ENCODE results near the gene VAMP5.
"Not testable (repeated sequence)": the region's sequence is repeated elsewhere in the genome, so short reads cannot be mapped to it uniquely, and the experiment has no call there.

VAMP5 gene

DNA sequence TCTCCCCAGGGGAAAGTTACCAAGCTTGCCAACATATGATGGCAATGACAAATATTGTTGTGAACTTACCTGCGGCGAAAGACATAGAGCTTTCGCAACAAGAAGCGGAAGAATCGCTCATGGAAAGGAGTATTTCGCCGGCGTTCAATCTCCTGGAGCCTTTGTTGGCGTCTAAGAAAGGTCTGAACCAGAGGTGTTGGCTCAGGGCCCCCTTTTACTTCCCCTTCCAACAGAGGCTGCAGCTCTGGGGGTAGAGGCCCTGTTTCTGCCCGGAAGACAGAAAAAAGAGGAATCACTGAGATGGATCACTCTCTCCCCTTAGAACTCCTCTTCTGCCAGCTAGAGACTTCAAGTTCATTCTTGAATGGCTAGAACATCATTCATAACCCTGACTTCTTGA, 33.7 kb upstream of the VAMP5 start:
- no peak for DNase-seq (ENCODE audit: low read depth, low spot score)

GRCh38 chr2:85551698-85552678, 32.2 kb upstream of the VAMP5 start:
- DNase-seq (ENCODE audit: low read depth, low spot score), result peak; percentile 89

DNA sequence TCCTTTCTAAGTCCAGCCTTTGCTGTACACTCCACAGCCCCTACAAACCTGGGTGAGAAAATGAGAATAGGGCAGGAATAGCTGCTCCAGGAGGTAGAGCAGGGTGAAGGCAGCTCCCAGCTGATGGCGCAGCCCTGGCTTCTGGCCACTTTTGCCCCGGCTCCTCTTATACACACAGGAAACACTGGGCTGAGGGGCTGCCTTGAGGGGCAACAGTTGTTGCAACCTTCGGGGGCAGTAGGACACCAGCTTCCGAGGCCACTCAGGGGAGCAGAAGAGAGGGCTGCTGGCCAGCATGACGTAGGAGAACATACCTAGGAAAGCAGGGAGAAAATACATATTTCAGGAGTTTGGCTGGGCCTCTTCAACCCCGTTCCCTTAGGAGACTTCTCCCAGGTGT, 31.0 kb upstream of the VAMP5 start:
- DNase-seq (ENCODE audit: low read depth, low spot score), result no peak

- no peak for DNase-seq (ENCODE audit: low read depth, low spot score)
Observed at GRCh38 chr2:85554980-85555612, 29.1 kb upstream of the VAMP5 start.

GRCh38 chr2:85557130-85557529, 27.1 kb upstream of the VAMP5 start:
- DNase-seq (ENCODE audit: low read depth, low spot score), result no peak

DNA sequence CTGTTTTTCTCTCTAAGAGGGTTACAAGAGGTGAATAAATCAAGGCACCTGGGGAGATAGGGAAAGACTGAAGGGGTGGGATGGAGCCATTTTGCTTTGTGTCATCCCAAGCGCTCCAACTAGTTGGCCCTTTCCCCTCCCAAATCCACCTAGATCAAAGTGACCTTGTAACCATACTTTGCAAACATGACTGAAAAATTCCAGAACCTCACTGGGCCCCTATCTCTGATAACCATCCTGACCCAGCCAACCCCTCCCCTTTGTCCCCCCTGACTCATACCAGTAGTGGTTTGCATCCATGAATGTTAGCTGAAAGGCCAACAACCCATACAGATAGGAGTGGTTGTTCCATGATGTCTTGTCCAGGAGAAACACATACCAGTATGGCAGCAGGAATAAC, 26.1 kb upstream of the VAMP5 start:
- no peak for DNase-seq (ENCODE audit: low read depth, low spot score)

GRCh38 chr2:85560403-85560726, 23.9 kb upstream of the VAMP5 start:
- not testable (repeated sequence) for DNase-seq (ENCODE audit: low read depth, low spot score)

- no peak for DNase-seq (ENCODE audit: low read depth, low spot score)
Observed at GRCh38 chr2:85560812-85561279, 23.4 kb upstream of the VAMP5 start.

DNA sequence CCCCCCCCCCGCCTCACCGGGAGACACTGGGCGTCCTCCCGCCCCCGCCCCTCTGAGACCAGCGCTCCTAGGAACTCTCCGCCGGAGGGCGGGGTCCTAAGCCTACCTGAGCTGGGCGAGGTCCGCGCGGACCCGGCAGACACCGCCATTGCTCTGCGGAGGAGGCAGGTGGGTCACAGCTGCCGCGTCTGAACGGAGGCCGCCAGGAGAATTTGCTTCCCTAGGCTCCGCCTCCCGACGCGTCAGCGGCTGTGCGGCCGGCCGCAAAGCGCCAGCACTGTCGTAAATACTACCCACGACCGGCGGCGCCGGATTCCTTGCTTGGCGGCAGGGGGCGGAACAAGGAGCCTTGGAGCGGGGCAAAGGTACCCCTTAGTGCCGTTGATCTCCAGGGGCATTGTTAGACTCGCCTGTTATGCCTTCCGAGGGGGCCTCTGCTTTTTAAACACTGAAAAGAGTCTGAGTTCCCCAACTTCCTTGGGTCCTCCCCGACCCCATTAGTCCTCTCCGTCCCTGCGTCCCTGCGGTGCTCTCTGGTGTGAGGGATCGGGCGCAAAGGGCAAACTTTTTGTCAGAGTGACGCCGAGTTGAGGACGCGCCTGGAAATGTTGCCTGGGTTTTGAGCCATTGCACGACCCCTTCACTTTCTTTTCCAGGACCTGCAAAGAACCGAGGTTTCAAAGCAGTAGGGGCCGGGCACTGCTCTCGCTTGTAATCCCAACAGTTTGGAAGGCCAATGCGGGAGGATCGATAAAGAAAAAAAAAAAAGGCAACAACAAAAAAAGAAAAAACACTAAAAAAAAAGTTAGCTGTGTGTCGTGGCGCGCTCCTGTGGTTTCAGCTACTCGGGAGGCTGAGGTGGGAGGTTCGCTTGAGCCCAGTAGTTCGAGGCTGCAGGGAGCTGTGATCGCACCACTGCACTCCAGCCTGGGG, 22.7 kb upstream of the VAMP5 start, which contains the start of gene GGCX:
TSS of gene GGCX (minus strand) at position 214 of the 933 bp plus-strand sequence. CDS start at position 149, 65 bp downstream.
- DNase-seq (ENCODE audit: low read depth, low spot score), result peak; percentile 97

DNA sequence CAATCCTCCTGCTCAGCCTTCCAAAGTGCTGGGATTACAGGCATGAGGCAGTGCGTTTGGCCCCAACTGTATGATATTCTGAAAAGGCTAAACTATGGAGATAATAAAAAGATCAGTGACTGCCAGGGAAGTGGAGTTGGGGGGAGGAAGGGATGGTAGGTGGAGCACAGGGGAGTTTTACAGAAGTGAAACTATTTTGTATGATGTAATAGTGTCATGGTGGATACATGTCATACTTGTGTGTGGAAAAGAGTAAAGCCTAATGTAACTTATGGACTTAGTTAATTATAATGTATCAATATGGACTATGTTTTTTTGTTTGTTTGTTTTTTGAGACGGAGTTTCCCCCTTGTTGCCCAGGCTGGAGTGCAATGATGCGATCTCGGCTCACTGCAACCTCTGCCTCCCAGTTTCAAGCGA, 20.1 kb upstream of the VAMP5 start:
- DNase-seq (ENCODE audit: low read depth, low spot score), result no peak

- DNase-seq (ENCODE audit: low read depth, low spot score), result no peak
Observed at GRCh38 chr2:85566265-85566664, 18.0 kb upstream of the VAMP5 start.

DNA sequence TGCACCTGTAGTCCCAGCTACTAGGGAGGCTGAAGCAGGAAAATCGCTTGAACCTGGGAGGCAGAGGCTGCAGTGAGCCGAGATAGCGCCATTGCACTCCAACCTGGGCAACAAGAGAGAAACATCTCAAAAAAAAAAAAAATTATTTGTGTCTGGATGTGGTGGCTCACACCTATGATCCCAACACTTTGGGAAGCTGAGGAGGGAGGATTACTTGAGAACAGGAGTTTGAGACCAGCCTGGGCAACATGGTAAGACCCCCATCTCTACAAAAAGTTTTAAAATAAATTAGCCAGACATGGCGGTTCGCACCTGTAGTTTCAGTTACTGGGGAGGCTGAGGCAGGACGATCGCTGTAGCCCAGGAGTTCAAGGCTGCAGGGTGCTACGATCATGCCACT, 8.5 kb upstream of the VAMP5 start:
- no peak for DNase-seq (ENCODE audit: low read depth, low spot score)

- no peak for DNase-seq (ENCODE audit: low read depth, low spot score)
Observed at GRCh38 chr2:85577063-85577385, 7.2 kb upstream of the VAMP5 start.

DNA sequence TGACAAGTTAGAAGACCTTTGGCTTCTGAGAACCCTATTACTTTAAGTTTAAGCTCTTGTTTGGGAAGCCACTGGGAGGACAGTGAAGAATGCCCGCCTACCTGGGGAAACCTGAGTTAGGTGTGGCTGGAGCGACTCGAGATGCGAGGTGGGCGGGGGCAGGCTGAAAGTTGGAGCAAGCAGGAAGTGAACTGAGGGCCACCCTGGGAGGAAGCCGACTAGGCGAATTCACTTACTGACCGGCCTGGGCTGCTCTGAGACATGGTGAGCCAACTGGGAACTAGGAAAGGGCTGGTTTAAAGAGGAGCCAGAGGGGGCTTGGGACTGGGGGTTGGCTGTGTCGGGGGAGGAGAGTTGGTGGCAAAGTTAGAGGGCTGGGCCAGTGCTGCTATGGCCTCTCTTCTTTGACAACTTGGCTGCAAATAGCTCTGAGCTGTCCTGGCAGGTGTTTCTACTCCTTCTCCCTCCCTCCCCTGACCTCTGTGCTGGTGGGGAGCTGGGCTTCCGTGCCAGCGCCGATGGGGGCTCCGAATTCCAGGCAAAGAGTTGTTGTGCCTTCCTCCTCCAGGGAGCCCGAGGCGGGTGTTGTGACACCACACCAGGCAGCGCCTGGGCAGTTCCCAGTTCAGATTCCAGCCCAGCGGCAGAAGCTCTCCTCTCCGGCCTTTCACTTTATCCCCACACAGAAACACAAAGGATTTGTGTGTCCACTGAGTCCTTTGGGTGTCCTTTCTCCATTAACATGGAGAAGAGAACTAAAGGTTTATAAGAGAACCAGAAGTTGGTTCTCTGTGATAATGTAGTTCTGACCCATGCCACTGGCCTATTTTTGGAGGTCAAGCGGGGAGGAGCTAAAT, 6.6 kb upstream of the VAMP5 start, which contains the start of gene VAMP8:
TSS of gene VAMP8 (plus strand) at position 201 of the 857 bp plus-strand sequence. CDS start at position 262, 61 bp downstream.
- DNase-seq (ENCODE audit: low read depth, low spot score), result peak; percentile 90

DNA sequence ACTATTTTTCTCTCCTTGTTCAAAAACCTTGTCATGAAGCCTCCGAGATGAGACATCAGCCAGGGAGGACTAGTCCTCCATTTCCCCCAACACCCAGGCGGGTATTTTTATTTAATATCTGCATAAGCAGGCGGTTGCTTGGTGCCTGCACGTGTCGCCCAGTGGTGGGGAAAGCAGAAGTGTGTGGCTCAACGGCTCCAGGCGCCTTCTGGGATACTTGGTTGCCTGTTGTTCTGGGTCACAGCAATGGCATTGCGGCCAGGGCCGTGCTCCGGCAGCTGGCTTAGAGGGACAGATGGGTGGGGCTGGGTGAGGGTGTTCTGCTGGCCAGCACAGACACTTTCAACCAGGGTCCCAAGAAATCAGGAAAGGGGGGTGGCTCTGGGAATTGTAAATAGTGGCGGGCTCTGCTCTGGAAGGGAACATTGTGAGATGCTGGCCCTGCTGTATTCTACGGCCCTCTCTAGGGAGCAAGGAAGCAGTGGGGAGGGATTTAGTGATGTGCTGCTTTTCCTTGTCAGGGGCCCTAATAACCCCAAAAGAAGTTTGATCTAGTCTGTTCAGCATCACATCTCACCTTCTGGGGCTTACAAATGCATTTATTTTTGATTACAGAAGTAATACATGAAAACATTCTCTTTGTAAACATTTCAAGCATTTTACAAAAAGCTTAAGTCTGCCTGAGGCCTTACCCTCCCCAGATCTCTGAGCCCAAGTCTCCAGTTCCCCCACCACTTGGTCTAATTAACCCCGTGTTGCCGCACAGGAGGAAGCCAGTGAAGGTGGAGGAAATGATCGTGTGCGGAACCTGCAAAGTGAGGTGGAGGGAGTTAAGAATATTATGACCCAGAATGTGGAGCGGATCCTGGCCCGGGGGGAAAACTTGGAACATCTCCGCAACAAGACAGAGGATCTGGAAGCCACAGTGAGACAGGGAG, 5.7 kb upstream of the VAMP5 start:
- DNase-seq (ENCODE audit: low read depth, low spot score), result peak; percentile 65

GRCh38 chr2:85579266-85579935, 4.8 kb upstream of the VAMP5 start:
- peak; percentile 83 for DNase-seq (ENCODE audit: low read depth, low spot score)

- no peak for DNase-seq (ENCODE audit: low read depth, low spot score)
Observed at GRCh38 chr2:85580206-85580605, 4.0 kb upstream of the VAMP5 start.

DNA sequence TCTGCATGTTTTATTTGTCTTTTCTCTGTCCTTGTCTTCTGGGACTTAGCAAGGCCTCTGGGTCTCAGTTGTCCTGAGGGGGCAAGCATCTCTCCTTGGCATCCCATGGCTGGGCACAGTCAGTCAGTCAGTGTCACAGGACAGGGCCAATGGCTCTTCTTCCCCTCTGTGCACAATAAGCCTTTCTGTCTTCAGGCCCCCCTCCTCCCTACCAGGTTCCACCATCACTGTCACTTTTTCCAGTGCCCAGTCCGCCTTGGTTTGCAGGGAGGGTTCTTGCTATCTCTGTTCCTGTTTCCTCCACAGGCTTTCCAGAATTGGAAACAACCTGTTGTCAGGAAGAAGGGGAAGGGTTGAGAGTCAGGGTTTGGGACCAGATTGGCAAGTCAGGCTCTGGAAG, 1.7 kb upstream of the VAMP5 start:
- no peak for DNase-seq (ENCODE audit: low read depth, low spot score)
